ENCODE measurements around the gene EFCAB5. TPM values are rescaled to one million over a fixed set of nuclear protein-coding genes. Genes with fewer than 3 reads are reported as not detected.

Gene EFCAB5
- total and polyA plus RNA-seq, 2 experiments from 2014 or later: 0.68 TPM; not detected in 1

DNA sequence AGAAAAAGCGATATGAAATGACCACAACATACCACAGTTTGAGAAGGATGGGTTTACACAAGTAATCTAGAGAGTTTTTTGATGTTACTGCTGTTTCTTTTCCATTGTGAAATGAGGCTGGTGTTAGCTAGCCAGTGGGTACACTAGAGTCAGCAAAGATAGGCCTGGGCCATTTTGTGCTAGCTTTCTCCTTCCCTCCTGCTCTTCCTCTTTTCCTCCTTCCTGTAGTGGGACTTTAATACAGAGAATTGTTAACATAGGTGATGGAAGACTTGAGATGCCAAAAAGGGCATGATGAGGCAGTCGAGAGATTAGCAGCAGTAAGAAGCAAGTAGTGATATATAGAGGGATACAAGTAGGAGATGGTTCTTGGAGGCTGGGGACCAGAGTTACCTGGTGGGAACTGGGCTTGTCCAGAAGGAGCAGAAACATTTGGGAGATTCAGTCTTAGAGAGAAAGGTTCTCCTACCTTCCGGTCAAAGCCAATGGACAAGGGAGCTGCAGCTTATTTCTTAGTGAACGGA lies 182.9 kb downstream of the EFCAB5 start:
- H3K27me3 Mint-ChIP-seq (ENCODE audit: insufficient read depth, low read depth, poor library complexity): no peaks in the 10 kb centered on the region
- no peaks in the 10 kb centered on the region for H3K27me3 ChIP-seq (ENCODE audit: insufficient read depth)
- peaks cover 72% of the 10 kb centered on the region for H3K79me2 ChIP-seq (replicated peaks; ENCODE audit: insufficient read depth)
- no peaks in the 10 kb centered on the region for H3K9me2 ChIP-seq (ENCODE audit: insufficient read depth)
- no peak for DNase-seq (ENCODE audit: low spot score)
- H4K20me1 ChIP-seq (replicated peaks; ENCODE audit: insufficient read depth): peaks cover 8% of the 10 kb centered on the region; the same call in 1 of the 2 replicates
- no peak for ATAC-seq
- H3K4me3 Mint-ChIP-seq: no peak overlapping the region
- H2AFZ ChIP-seq: no peak overlapping the region
- H3F3A ChIP-seq (replicated peaks; ENCODE audit: low read depth): no peaks in the 10 kb centered on the region
- H3K4me2 ChIP-seq: no peak overlapping the region
- peak overlapping the region; percentile 7; the same call in 1 of the 2 replicates for H3K27ac Mint-ChIP-seq
- H3K4me1 ChIP-seq (ENCODE audit: insufficient read depth): no peaks in the 10 kb centered on the region
- no peaks in the 10 kb centered on the region; the same call in 1 of the 2 replicates for H3K36me3 ChIP-seq (ENCODE audit: insufficient read depth)
- TF ChIP-seq EZH2 (IDR thresholded peaks at IDR 0.05; ENCODE audit: low read depth, unreplicated experiment) (no peak), NANOG (IDR thresholded peaks at IDR 0.05; ENCODE audit: borderline replicate concordance) (no peak), STAT1 (IDR thresholded peaks at IDR 0.05; ENCODE audit: unreplicated experiment) (no peak), CREB1 (CRISPR knock-in tag; IDR thresholded peaks at IDR 0.05; ENCODE audit: low read depth) (no peak), ZNF114 (CRISPR knock-in tag; IDR thresholded peaks at IDR 0.05) (no peak), JUNB (IDR thresholded peaks at IDR 0.05; ENCODE audit: unreplicated experiment) (no peak), ZNF331 (CRISPR knock-in tag; IDR thresholded peaks at IDR 0.05; ENCODE audit: low read depth) (no peak), POLR2AphosphoS5 (IDR thresholded peaks at IDR 0.05; ENCODE audit: low read depth) (no peak), EZH2phosphoT487 (IDR thresholded peaks at IDR 0.05; ENCODE audit: unreplicated experiment) (no peak)
- TF ChIP-seq, protein P1, sequence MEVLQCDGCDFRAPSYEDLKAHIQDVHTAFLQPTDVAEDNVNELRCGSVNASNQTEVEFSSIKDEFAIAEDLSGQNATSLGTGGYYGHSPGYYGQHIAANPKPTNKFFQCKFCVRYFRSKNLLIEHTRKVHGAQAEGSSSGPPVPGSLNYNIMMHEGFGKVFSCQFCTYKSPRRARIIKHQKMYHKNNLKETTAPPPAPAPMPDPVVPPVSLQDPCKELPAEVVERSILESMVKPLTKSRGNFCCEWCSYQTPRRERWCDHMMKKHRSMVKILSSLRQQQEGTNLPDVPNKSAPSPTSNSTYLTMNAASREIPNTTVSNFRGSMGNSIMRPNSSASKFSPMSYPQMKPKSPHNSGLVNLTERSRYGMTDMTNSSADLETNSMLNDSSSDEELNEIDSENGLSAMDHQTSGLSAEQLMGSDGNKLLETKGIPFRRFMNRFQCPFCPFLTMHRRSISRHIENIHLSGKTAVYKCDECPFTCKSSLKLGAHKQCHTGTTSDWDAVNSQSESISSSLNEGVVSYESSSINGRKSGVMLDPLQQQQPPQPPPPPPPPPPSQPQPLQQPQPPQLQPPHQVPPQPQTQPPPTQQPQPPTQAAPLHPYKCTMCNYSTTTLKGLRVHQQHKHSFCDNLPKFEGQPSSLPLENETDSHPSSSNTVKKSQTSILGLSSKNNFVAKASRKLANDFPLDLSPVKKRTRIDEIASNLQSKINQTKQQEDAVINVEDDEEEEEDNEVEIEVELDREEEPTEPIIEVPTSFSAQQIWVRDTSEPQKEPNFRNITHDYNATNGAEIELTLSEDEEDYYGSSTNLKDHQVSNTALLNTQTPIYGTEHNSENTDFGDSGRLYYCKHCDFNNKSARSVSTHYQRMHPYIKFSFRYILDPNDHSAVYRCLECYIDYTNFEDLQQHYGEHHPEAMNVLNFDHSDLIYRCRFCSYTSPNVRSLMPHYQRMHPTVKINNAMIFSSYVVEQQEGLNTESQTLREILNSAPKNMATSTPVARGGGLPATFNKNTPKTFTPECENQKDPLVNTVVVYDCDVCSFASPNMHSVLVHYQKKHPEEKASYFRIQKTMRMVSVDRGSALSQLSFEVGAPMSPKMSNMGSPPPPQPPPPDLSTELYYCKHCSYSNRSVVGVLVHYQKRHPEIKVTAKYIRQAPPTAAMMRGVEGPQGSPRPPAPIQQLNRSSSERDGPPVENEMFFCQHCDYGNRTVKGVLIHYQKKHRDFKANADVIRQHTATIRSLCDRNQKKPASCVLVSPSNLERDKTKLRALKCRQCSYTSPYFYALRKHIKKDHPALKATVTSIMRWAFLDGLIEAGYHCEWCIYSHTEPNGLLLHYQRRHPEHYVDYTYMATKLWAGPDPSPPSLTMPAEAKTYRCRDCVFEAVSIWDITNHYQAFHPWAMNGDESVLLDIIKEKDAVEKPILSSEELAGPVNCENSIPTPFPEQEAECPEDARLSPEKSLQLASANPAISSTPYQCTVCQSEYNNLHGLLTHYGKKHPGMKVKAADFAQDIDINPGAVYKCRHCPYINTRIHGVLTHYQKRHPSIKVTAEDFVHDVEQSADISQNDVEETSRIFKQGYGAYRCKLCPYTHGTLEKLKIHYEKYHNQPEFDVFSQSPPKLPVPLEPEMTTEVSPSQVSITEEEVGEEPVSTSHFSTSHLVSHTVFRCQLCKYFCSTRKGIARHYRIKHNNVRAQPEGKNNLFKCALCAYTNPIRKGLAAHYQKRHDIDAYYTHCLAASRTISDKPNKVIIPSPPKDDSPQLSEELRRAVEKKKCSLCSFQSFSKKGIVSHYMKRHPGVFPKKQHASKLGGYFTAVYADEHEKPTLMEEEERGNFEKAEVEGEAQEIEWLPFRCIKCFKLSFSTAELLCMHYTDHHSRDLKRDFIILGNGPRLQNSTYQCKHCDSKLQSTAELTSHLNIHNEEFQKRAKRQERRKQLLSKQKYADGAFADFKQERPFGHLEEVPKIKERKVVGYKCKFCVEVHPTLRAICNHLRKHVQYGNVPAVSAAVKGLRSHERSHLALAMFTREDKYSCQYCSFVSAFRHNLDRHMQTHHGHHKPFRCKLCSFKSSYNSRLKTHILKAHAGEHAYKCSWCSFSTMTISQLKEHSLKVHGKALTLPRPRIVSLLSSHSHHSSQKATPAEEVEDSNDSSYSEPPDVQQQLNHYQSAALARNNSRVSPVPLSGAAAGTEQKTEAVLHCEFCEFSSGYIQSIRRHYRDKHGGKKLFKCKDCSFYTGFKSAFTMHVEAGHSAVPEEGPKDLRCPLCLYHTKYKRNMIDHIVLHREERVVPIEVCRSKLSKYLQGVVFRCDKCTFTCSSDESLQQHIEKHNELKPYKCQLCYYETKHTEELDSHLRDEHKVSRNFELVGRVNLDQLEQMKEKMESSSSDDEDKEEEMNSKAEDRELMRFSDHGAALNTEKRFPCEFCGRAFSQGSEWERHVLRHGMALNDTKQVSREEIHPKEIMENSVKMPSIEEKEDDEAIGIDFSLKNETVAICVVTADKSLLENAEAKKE (CRISPR knock-in tag; IDR thresholded peaks at IDR 0.05): no peak
- TF ChIP-seq, protein P2, sequence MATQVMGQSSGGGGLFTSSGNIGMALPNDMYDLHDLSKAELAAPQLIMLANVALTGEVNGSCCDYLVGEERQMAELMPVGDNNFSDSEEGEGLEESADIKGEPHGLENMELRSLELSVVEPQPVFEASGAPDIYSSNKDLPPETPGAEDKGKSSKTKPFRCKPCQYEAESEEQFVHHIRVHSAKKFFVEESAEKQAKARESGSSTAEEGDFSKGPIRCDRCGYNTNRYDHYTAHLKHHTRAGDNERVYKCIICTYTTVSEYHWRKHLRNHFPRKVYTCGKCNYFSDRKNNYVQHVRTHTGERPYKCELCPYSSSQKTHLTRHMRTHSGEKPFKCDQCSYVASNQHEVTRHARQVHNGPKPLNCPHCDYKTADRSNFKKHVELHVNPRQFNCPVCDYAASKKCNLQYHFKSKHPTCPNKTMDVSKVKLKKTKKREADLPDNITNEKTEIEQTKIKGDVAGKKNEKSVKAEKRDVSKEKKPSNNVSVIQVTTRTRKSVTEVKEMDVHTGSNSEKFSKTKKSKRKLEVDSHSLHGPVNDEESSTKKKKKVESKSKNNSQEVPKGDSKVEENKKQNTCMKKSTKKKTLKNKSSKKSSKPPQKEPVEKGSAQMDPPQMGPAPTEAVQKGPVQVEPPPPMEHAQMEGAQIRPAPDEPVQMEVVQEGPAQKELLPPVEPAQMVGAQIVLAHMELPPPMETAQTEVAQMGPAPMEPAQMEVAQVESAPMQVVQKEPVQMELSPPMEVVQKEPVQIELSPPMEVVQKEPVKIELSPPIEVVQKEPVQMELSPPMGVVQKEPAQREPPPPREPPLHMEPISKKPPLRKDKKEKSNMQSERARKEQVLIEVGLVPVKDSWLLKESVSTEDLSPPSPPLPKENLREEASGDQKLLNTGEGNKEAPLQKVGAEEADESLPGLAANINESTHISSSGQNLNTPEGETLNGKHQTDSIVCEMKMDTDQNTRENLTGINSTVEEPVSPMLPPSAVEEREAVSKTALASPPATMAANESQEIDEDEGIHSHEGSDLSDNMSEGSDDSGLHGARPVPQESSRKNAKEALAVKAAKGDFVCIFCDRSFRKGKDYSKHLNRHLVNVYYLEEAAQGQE (IDR thresholded peaks at IDR 0.05; ENCODE audit: unreplicated experiment): no peak
- TF ChIP-seq, protein P3, sequence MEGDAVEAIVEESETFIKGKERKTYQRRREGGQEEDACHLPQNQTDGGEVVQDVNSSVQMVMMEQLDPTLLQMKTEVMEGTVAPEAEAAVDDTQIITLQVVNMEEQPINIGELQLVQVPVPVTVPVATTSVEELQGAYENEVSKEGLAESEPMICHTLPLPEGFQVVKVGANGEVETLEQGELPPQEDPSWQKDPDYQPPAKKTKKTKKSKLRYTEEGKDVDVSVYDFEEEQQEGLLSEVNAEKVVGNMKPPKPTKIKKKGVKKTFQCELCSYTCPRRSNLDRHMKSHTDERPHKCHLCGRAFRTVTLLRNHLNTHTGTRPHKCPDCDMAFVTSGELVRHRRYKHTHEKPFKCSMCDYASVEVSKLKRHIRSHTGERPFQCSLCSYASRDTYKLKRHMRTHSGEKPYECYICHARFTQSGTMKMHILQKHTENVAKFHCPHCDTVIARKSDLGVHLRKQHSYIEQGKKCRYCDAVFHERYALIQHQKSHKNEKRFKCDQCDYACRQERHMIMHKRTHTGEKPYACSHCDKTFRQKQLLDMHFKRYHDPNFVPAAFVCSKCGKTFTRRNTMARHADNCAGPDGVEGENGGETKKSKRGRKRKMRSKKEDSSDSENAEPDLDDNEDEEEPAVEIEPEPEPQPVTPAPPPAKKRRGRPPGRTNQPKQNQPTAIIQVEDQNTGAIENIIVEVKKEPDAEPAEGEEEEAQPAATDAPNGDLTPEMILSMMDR (conservative IDR thresholded peaks at IDR 0.05; ENCODE audit: low read depth in 2 of 2): no peak
- TF ChIP-seq, protein P4, sequence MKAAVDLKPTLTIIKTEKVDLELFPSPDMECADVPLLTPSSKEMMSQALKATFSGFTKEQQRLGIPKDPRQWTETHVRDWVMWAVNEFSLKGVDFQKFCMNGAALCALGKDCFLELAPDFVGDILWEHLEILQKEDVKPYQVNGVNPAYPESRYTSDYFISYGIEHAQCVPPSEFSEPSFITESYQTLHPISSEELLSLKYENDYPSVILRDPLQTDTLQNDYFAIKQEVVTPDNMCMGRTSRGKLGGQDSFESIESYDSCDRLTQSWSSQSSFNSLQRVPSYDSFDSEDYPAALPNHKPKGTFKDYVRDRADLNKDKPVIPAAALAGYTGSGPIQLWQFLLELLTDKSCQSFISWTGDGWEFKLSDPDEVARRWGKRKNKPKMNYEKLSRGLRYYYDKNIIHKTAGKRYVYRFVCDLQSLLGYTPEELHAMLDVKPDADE (IDR thresholded peaks at IDR 0.05): no peak
- H3K36me3 Mint-ChIP-seq (ENCODE audit: low read depth): peaks cover 37% of the 10 kb centered on the region
- no peaks in the 10 kb centered on the region; the same call in 2 of the 3 replicates for H3K4me1 Mint-ChIP-seq
- H3K4me3 ChIP-seq: no peak overlapping the region
- H3K9me3 Mint-ChIP-seq: no peaks in the 10 kb centered on the region
- H3K27ac ChIP-seq (ENCODE audit: low read depth): peak overlapping the region; percentile 61; the same call in 1 of the 2 replicates

Data from GM23338 (cell line).